T-helper 1 cell (primary cell): Measurements from ENCODE around the gene NDUFB6.
"Not testable (repeated sequence)": the region's sequence is repeated elsewhere in the genome, so short reads cannot be mapped to it uniquely, and the experiment has no call there.

Experiments used
- DNase-seq, 5 donors: peaks; one replicate each; pipeline ENCODE4 v3.0.0-alpha.2; 2012 to 2020
- total RNA-seq, 4 donors: gene quantifications; one replicate each; lab custom pipeline; 2026; lab: John Stamatoyannopoulos, UW

Gene NDUFB6
- total RNA-seq = 6.5 to 14.7 (median 11.6) reads per million in 4 donors

DNA sequence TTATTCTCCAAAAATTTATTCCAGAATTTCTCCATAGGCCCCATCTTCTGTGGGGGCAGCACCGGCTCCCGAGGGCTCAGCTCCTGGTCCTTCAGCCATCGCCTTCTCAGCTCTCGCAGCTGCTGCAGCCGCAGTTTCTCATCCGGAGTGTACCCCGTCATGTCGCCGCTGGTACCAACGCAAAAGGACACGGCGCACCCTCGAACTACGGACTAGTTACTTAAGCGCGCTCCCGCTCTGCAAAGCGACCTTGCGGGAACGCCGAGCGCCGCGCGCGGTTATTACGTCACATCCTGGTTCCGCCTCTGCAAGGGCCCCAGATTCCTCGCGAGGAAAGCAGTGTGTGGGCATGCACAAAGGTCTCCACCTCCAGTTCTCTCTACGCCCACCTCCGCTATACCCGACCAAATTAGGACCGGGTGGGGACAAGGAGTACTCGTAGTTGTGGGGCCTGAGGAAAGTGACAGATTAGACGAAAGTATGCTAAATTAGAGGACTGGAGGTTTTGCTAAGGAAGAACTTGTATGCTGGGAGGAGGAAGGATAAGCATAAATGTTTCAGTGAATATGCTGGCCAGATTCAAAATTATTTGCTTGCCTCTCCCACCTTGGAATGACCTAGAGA is at the start of gene NDUFB6:
NDUFB6 (minus strand) TSS at position 260 of the 624 bp plus-strand sequence; CDS start at position 161, 99 bp downstream.
- peak; percentile 87 to 97 (median 92) for DNase-seq

DNA sequence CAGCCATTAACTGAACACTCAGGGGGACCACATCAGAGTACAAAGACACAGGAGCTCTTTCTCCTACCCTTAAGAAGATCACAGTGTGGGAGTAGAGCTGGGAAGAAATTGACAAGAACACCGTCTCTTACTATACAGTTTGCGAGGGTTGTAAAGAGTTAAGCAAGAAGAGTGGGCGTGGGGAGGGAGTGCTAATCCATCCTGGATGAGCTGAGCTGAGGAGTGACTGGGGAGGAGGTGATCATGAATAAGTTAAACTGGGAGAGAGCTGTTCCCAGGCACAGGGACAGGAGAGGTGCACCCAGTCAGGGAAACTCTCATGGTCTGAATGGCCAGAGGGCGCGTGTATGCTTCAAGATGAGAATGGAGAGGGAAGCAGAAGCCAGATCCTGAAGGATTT is 45.3 kb upstream of the NDUFB6 start:
- DNase-seq = no peak

DNA sequence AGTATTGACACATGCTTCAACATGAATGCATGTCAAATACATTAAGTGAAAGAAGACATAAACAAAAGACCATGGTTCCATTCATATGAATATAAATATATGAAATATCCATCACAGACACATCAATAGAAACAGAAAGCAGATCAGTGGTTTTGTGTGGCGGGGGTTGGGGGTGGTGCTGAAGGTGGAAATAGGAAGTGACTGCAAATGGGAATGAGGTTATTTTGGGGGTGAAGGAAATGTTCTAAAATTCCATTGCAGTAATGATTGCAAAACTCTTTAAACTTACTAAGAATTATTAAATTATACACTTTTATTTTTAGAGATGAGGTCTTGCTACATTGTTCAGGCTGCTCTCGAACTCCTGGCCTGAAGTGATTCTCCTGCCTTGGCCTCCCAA is 33.9 kb upstream of the NDUFB6 start:
- no peak for DNase-seq

DNA sequence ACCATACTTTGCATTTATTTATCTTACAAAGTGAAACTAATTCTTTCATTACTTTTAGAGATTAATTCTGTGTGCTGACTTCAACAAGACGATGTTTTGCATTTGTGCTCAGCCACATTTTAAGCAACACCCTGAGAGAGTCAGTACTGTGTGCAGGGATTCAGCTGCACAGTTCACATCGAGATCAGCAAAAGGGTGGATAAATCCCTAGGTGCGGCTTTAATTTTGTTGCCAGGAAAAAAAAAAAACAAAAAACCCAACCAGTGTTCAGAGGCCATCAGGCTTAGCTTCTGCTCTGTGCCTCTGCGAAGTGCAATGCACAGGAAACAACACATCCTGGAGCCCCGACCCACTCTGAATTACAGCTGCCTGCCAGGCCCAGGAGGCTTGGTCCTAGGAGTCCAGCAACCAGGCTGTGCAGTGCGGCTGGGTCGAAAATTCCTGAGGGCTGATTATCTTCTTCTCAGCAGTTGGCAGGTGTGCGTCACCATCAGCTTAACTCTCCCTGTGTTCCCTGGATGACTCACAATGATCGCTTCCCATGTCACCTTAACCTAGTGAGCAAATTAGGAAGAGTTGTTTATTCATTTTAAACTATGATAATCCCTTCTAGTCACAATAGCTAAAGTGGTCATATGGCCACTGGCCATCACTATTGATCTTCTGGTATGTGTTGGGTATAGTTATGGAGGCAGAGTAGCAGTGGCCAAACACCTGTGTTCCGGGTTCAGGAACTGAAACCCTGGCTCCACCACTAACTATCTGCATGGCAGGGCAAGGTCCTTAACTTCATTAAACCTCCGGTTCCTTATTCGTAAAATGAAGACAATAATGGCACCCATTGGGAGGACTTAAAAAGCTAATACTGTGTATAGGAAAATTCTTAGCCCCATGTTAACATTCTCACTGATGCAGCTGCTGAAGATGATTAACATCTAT is 31.2 kb upstream of the NDUFB6 start:
- no peak for DNase-seq

DNA sequence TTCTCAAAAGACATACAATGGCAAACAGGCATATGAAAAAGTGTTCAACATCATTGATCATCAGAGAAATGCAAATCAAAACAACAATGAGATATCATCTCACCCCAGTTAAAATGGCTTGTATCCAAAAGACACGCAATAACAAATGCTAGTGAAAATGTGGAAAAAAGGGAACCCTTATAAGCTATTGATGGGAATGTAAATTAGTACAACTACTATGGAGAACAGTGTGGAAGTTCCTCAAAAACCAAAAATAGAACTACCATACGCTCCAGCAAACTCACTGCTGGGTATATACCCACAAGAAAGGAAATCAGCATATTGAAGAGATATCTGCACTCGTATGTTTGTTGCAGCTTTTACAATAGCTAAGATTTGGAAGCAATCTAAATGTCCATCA is 26.1 kb upstream of the NDUFB6 start:
- not testable (repeated sequence) for DNase-seq

DNA sequence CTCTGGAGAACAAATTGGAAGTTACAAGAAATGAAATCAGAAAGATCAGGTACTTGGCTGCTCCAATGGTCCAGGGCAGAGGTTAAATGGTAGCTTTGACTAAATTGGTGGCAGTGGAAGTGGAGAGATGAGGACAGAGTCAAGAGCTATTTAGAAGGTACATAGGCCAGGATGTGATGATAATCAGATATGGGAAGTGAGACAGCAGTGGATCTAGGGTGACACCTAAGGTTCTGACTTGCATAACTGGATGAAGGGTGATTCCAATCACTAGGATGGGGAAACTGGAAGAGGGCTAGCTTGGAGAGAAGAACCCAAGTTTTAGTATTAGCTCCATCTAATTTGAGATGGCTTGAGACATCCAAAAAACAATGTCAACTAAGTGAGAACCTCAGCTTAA is 24.0 kb upstream of the NDUFB6 start:
- DNase-seq = no peak

DNA sequence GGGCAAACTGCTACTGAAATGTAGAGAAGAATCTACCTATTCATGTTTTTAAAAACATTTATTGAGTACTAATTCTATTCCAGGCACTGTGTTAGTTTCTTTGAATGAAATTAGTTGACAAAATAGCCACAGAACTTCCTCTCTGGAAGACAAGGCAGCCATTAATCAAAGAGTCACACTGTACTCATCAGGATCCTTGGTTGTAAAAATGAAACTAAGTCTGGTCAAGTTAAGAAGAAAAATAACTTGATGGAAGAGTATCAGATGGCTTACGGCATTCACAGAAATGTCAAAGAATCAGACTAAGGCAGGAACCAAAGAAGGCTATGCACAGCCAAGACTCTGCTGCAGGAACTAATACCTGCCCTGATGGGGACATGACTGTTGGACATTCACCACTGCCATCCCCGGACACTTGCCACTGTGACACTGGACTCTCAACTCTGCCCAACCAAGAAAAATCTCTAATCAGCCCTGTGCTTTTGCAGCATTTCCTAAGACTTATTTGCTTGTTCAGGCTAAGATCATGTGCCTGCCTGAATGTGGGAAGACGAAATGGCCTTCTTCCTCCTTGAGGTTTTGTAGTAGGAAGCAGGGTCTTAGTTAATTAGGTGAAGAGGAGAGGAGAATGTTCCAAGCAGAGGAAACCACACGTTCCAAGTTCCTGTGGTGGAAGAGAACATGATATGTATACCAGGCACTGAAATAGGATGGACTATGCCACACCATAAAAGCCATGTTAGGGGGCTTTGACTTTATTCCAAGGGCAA is 23.3 kb upstream of the NDUFB6 start:
- DNase-seq = no peak

DNA sequence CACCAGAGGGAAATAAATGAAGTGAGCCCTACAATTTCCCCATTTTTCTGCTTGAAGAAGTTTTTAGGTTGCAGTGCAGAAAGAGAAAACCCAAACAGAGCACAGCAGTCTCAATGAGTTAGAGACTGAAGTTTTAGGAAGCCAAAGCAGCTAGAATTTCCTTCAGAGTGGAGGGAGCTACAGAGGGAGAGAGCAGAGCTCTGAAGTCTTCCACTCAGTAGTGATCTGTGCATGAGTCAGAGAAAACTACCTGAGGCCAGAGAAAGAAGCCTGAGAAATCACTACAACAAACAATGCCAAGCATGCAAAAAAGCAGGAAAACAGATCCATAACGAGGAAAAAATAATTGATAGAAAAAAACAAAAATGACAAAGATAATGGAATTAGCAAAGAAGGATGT is 17.9 kb upstream of the NDUFB6 start:
- DNase-seq = no peak

DNA sequence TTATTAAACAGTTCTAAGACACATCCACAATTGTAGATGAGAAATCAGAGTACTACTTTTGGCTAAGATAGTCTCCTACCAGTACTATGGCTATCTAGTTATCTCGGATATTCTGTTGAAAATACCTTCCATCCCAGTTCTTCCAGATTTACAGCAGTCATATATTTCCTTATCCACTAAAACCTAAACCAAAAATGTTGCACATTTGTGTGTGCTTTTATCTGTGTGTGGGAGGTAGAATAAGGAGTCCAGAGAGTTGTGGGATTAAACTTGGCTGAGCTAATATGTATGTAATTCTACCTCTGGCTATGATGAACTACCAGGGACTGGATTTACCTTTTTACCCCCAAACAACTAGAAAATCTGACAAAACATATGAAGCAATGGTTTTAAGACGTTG is 17.5 kb upstream of the NDUFB6 start:
- no peak for DNase-seq

DNA sequence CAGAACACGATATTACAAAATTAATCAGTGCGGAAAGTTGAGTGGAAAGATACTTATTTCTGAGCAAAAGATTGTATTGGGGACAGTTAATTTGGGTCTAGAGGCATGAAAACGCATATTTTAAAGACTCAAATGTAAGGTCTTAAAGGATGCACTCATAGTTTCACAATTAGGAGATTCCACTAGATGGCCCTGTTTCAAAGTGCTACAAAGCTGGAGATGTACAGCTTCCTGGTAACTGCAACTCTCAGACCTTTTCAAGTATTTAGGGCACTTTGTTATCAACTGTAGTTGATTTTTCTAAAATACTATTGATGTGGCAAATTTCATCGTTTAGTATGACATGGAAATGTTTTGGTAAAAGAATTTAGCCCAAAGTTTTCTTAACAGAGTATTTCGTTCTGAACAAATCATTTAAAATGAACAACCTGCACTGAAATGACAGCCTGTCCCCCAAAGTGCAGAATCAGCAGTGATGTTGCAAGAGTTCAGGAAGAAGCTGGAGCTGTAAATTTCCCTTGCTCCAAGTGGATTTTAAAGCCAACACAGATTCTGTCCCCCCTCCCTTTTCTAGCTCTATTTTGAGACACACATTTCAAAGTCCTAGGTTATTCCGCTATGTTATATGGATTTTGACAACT is 16.2 kb upstream of the NDUFB6 start:
- DNase-seq = peak in 1 of 5 donors; percentile 21

DNA sequence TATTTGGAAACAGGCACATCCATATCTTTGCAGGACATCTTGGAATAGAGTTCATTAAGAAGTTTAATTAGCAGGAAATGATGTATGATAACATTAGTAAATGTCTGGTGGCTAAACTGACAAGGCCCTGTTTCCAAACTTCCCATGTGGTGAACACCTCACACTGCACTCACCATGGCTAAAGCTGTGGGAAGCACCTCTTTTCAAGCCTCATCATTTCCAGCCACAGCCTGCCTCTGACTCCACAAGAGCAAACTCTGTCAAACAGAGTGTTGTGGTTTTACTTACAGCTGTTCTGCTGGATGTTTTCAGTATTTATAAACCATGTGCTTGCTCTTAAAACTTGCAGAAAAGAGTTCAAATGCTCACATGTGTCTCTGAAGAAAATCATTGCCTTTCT is 14.9 kb upstream of the NDUFB6 start:
- no peak for DNase-seq

DNA sequence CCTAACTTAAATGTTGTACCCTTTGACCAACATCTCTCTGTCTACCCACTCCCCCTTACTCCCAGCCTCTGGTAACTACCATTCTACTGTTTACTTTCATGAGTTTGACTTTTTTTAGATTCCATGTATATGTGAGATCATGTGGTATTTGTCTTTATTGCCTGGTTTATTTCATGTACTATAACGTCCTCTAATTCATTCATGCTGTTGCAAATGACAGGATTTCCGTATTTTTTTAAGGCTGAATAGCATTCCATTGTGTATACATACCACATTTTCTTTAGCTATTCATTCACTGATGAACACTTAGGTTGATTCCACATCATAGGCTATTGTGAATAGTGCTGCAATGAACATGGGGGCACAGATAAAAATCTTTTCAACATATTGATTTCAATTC is 11.8 kb upstream of the NDUFB6 start:
- no peak for DNase-seq

DNA sequence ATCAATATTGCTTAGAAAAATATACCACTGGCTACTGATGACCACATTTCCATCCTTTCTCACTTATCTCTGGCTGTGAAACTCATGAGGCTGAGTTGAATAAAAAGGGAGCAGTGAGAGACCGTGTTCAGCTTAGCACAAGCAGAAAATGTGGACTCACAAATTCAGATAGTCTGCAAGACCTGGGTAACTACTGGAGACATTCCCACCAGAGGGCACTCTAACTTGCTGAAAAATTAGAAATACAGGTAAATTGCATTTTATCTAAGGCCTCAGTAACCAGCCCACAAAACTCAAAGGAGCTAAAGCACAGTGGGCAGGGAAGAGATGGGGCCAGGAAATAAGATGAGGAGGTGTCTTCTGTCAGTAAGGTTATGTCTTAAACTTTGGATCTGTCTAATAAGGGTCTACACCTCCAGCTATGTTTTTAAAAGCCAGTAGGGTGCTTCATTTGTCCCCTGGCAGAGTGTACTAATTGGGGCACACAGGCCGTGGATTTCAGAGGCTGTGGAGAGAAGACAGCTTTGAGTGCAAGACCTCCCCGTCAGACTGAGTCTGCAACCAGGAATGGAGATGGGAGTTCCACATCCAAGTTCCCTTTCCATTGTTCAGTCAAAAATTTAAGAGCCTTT is 8.7 kb upstream of the NDUFB6 start:
- peak in 2 of 5 donors; percentile 21 to 30 for DNase-seq

DNA sequence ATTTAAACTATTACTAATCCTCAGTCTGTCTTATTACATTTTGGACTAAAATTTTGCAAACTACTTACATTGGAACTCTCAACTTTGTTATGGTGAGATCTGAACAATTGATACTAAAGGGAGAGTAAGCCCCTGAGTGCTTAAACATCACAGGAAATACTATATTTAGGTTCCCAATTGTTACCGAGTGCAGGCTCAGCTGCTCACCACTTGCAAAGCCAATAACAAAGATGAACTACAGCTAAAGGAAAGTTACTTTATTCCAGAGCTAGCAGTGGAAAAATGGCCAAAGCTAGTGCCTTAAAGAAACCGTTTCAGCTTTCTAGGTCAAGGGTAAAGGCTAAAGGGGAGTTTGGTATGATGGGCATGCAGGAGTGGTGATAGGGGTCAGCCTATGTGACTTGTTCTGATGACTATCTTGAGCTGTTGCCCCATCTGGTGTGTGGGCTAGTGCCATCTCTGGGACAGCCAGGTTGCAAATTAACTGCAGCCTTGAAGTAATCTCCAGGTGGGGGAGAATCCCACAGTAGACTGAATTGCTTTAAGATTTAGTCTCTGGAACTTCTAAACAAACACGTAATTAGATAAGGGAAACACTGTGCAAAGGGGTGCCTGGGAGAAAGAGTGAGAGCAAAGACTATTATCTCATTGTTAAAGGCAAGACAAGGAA is 7.8 kb upstream of the NDUFB6 start:
- DNase-seq = no peak

DNA sequence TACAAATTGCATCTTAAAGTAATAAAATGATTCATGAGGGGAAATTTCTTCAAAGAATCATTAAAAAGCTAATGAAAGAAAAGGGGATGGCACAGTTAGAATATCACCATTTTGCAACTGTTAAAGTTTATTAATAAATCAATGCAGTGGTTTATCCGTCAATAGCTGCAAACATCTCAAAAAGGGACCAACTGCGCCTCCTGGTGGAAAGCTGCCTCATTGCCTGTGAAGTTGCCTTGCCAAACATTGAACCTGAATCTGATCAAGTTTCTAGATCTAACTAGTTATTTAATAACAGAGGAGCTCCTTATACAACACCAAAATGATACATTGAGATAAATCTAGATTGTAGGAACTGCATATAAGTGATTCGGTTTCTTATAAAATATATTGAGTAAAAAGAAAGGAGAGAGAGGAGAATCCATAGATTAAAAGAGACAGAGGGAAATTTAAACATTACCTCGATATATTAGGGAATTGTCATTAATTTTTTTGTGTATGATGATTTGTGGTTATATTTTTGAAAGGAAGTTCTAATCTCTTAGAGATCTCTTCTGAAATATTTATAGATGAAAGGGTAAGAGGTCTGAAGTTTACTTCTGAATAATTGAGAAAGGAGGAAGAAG is 6.9 kb upstream of the NDUFB6 start:
- DNase-seq = peak; percentile 47 to 80 (median 64)

DNA sequence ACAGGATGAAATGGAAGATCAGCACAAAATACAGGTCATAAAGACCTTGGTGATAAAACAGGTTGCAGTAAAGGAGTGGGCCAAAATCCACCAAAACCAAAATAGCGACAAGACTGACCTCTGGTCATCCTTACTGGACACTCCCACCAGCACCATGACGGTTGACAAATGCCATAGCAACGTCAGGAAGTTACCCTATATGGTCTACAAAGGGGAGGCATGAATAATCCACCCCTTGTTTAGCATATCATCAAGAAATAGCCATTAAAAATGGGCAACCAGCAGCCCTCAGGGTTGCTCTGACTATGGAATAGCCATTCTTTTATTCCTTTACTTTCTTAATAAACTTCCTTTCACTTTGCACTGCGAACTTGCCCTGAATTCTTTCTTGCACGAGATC is 6.0 kb upstream of the NDUFB6 start:
- no peak for DNase-seq

DNA sequence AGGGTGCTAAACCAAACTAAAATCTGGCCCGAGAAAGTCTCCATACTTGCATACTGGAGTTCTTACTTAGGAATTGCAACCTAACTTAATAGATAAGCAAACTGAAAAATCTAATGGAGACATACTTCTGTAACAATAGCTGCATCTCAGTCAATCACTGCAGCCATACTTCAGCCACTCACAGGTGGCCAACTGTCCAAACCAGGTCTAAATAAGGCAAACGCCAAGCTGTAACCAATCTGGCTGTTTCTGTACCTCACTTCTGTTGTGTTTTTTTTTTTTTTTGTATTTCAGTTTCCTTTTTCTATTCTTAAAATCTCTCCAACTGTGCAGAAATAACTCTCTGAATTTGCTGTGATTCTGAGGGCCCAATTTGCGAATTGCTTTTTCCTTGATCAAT is 4.4 kb upstream of the NDUFB6 start:
- DNase-seq = no peak

DNA sequence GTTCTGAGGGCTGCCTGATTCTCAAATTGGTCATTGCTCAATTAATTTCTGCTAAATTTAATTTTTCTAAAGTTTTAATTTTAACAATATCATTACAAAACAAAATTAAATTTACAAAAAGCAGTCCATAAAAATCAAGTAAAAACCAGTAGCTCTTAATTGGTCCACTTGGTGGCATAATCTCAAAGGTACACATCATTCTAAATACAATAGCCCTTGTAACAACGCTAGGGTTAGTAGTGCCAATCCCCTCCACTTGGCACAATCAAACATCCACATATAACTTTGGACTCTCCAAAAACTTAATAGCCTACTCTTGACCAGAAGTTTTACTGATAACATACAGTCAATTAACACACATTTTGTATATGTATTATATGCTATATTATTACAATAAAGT is 1.9 kb upstream of the NDUFB6 start:
- DNase-seq = no peak

DNA sequence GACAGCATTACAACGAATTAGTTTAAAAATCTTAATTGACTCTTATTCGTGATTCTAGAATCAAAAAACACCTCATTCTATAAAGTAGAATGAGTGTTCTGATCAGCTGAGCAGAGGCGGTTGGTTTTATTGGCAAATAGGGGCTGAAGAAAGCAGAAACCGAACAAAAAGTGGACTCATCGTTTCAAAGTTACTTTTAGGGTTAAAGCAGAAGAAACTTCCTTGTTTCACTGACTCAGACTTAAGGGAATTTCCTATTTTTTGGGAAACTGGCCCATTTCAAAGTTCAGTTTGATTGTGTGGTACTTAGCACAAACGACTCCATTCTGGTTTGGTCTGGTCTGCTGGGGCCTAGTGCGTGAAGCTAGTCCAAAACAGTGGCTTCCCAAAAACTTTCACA is 862 bp upstream of the NDUFB6 start:
- no peak for DNase-seq

DNA sequence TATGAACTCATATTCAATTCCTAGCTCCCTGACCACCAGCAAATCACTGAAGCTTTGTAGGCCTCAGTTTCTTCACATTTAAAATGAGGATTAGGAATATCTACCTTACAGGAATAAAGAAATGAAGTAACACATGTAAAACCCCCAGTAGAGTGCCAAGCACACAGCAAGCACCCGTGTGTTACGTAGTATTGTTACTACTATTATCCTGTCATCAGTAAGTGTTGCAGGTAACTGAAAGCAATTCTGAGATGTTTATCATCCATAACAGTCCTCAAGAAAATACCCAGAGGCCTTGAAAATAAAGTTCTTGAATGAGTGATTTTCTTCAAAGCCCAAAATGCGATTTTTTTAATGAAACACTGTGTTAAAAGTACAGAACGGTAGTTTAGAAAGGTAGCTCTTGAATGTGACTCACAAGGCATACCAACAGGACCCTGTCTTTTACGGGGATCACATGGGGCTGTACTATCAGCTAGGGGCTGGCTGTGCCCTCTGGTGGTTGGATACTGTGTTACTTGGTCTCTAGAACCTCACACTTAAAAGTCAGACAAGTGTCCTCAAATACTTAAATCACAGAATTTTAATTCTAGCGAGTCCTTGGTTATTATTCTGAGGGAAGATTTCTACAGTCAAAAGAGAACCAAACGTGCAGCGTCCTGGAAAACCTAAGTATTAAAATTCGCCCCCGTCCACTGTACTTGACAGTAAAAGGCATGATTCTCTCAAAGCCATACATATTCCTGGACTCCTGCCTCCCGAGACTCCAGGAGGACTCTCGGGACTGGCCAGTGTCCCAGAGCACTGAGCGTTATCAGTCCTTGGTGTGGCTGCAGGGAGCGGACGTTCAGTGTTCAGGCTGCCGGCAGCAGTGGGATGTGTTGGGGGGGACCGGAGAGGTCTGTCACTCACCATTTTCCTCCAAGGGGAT is 725 bp downstream of the NDUFB6 start:
- DNase-seq = peak; percentile 40 to 83 (median 66)
